ENCODE data around the gene FGF10.

FGF10 gene

GRCh38 chr5:44275908-44276307 lies 113.3 kb downstream of the FGF10 start:
- no peak for DNase-seq (ENCODE audit: low read depth in 2 of 2)
- H3K4me3 ChIP-seq (replicated peaks in 1 of 2; ENCODE audit: low read depth in 2 of 2, low read length in 2 of 2): no peak overlapping the region
- no peak for TF ChIP-seq CTCF (IDR thresholded peaks at IDR 0.05; ENCODE audit: low read depth, low read length)

GRCh38 chr5:44275329-44275728 lies 113.9 kb downstream of the FGF10 start:
- no peak overlapping the region for H3K4me3 ChIP-seq (replicated peaks in 1 of 2; ENCODE audit: low read depth in 2 of 2, low read length in 2 of 2)
- TF ChIP-seq CTCF (IDR thresholded peaks at IDR 0.05; ENCODE audit: low read depth, low read length): no peak
- no peak for DNase-seq (ENCODE audit: low read depth in 2 of 2)

GRCh38 chr5:44267909-44268308 lies 121.3 kb downstream of the FGF10 start:
- no peak overlapping the region for H3K4me3 ChIP-seq (replicated peaks in 1 of 2; ENCODE audit: low read depth in 2 of 2, low read length in 2 of 2)
- no peak for DNase-seq (ENCODE audit: low read depth in 2 of 2)
- no peak for TF ChIP-seq CTCF (IDR thresholded peaks at IDR 0.05; ENCODE audit: low read depth, low read length)

- no peak for TF ChIP-seq CTCF (IDR thresholded peaks at IDR 0.05; ENCODE audit: low read depth, low read length)
- no peak for DNase-seq (ENCODE audit: low read depth in 2 of 2)
- no peak overlapping the region for H3K4me3 ChIP-seq (replicated peaks in 1 of 2; ENCODE audit: low read depth in 2 of 2, low read length in 2 of 2)
Observed at GRCh38 chr5:44266882-44267576, 122.2 kb downstream of the FGF10 start.

- no peak for TF ChIP-seq CTCF (IDR thresholded peaks at IDR 0.05; ENCODE audit: low read depth, low read length)
- no peak overlapping the region for H3K4me3 ChIP-seq (replicated peaks in 1 of 2; ENCODE audit: low read depth in 2 of 2, low read length in 2 of 2)
- no peak for DNase-seq (ENCODE audit: low read depth in 2 of 2)
Observed at GRCh38 chr5:44265713-44266112, 123.5 kb downstream of the FGF10 start.

- DNase-seq (ENCODE audit: low read depth in 2 of 2): no peak
- TF ChIP-seq CTCF (IDR thresholded peaks at IDR 0.05; ENCODE audit: low read depth, low read length): no peak
- no peak overlapping the region for H3K4me3 ChIP-seq (replicated peaks in 1 of 2; ENCODE audit: low read depth in 2 of 2, low read length in 2 of 2)
Observed at GRCh38 chr5:44260793-44261192, 128.4 kb downstream of the FGF10 start.
